Mesenteric fat pad (tissue), 1 donor: ENCODE measurements around the gene PKMYT1. TPM values are rescaled to one million over a fixed set of nuclear protein-coding genes. Genes with fewer than 3 reads are reported as not detected.
A peak's percentile ranks its signal among the peaks of the same experiment; 100 is the strongest.

ENCODE experiments used
- DNase-seq: peaks from one replicate; pipeline ENCODE4 v3.0.0-alpha.2; 2020; ENCODE audit warnings: low spot score
- total RNA-seq: library from RNA; stranded (reverse); fragmentation: NEBNext Ultra II Directional; extraction: Animal tissue kit (Norgen Biotek cat#: 25700); gene quantifications from one replicate; pipeline ENCODE4 v1.2.1, GENCODE V29; 2021
- donor health status: DM: yes; HTN: yes; CAD: no.

The PKMYT1 gene
- total RNA-seq, 1 donor from 2014 or later = 0.58 TPM

GRCh38 chr16:3000540-3000939, 20.3 kb upstream of the PKMYT1 start:
- DNase-seq = no peak

- DNase-seq = no peak
Observed at GRCh38 chr16:2999929-3000328, 19.7 kb upstream of the PKMYT1 start.

GRCh38 chr16:2996298-2996697, 16.1 kb upstream of the PKMYT1 start:
- no peak for DNase-seq

GRCh38 chr16:2992383-2993081, 12.3 kb upstream of the PKMYT1 start:
- no peak for DNase-seq

GRCh38 chr16:2991566-2992261, 11.5 kb upstream of the PKMYT1 start:
- DNase-seq = no peak

GRCh38 chr16:2990891-2991290, 10.6 kb upstream of the PKMYT1 start:
- no peak for DNase-seq

GRCh38 chr16:2988590-2989099, 8.4 kb upstream of the PKMYT1 start:
- no peak for DNase-seq

- DNase-seq = no peak
Observed at GRCh38 chr16:2987833-2988232, 7.6 kb upstream of the PKMYT1 start.

- DNase-seq = no peak
Observed at GRCh38 chr16:2987286-2987685, 7.0 kb upstream of the PKMYT1 start.

- no peak for DNase-seq
Observed at GRCh38 chr16:2986623-2987188, 6.5 kb upstream of the PKMYT1 start.

- no peak for DNase-seq
Observed at GRCh38 chr16:2985893-2986355, 5.7 kb upstream of the PKMYT1 start.

GRCh38 chr16:2985462-2985861, 5.2 kb upstream of the PKMYT1 start:
- DNase-seq = no peak

- DNase-seq = peak; percentile 95
Observed at GRCh38 chr16:2983706-2984136, 3.5 kb upstream of the PKMYT1 start.

- DNase-seq = no peak
Observed at GRCh38 chr16:2982402-2982801, 2.2 kb upstream of the PKMYT1 start.

- no peak for DNase-seq
Observed at GRCh38 chr16:2981899-2982250, 1.6 kb upstream of the PKMYT1 start.

GRCh38 chr16:2981177-2981898, 1.1 kb upstream of the PKMYT1 start:
- no peak for DNase-seq

GRCh38 chr16:2979669-2980226, 498 bp downstream of the PKMYT1 start:
- no peak for DNase-seq

GRCh38 chr16:2977440-2977839, 2.8 kb downstream of the PKMYT1 start:
- DNase-seq = no peak

GRCh38 chr16:2976673-2977072, 3.6 kb downstream of the PKMYT1 start:
- DNase-seq = no peak

- DNase-seq = no peak
Observed at GRCh38 chr16:2976201-2976600, 4.0 kb downstream of the PKMYT1 start.

GRCh38 chr16:2975161-2975795, 5.0 kb downstream of the PKMYT1 start:
- no peak for DNase-seq
